BJ (cell line): ENCODE measurements around the gene FCMR. TPM values are rescaled to one million over a fixed set of nuclear protein-coding genes. Genes with fewer than 3 reads are reported as not detected.

Experiments used
- CTCF ChIA-PET: fragments of 350-600 bp; formaldehyde crosslinking; extraction: SDS; loops from one replicate; lab custom pipeline; 2021; ENCODE audit warnings: antibody characterized with exemption, inconsistent platforms; lab: Yijun Ruan, JAX
- POLR2A ChIA-PET: fragments of 300-600 bp; sonication (Branson Sonifier 250); formaldehyde crosslinking; extraction: SDS; loops from one replicate; lab custom pipeline; 2021; ENCODE audit warnings: antibody characterized with exemption; lab: Charles Lee
- DNase-seq: peaks from one replicate; pipeline ENCODE4 v3.0.0-alpha.2; 2011; ENCODE audit warnings: low read depth
- H3K27me3 ChIP-seq: 2 replicates; pipeline ENCODE4 v1.6.0; 2011; ENCODE audit warnings: low read length; ENCODE audit not compliant: control insufficient read depth, insufficient read depth
- H3K36me3 ChIP-seq: 2 replicates; pipeline ENCODE4 v1.5.1; 2011; ENCODE audit warnings: low read length; ENCODE audit not compliant: control insufficient read depth, insufficient read depth
- H3K4me3 ChIP-seq: 2 replicates; pipeline ENCODE4 v1.5.1; 2011; ENCODE audit warnings: low read depth, mild to moderate bottlenecking, control low read depth, low read length
- CTCF ChIP-seq: IDR thresholded peaks from 2 replicates; pipeline ENCODE4 v1.5.1; 2011; ENCODE audit warnings: low read depth, mild to moderate bottlenecking, control low read depth, inconsistent platforms, low read length, moderate library complexity; ENCODE audit not compliant: insufficient read depth
- polyA plus RNA-seq: library from polyadenylated mRNA; depleted of rRNA; stranded (reverse); fragments of >200 nt; gene quantifications from 2 replicates; pipeline ENCODE4 v1.2.3, GENCODE V29; 2011

Gene FCMR
- polyA plus RNA-seq, 1 experiment, result 1.4 TPM

DNA sequence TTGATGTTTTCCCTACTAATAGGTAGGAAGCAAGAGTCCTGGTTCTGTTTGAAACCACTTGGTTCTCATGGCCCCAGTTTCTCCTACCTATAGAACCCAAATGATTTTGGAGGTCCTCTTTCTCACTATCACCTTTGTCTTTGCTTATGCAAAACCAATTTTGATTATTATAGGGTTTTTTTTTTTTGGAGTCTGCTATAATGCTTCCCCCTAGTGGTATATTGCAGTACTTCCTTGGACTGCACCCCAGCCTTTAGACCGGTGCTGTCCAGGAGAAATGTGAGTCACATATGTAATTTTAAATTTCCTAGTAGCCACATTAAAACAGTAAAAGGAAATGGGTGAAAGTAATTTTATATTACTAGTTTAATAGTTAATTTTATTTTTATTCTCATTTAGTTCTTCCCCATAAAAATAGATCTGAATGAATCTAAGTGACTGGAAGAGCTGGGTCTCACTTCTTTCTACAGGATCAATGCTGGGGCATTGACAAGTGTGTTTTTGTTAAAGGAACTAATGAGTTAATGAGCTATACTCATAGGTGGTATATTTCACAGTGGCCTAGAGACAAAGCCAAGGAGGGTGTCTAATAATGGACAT, 10.6 kb downstream of the FCMR start:
- peak; percentile 75 for TF ChIP-seq CTCF
- peaks cover 4% of the 10 kb centered on the region for H3K27me3 ChIP-seq
- ChIA-PET CTCF (interaction anchor here (0.7 to 8.7 kb wide), 41 partner anchors 11 to 416 kb away, joined by 3 to 127 read pairs (median 7); partner anchors contain the start of genes DYRK3, FCMR, IL20 and IL24), POLR2A (no interaction called here)
- no peaks in the 10 kb centered on the region for H3K36me3 ChIP-seq
- no peak for DNase-seq
- H3K4me3 ChIP-seq, result no peak overlapping the region

- peak overlapping the region; percentile 56 for H3K4me3 ChIP-seq
- no peak for DNase-seq
- POLR2A ChIA-PET, result no interaction called here
- TF ChIP-seq CTCF, result no peak
- peaks cover 4% of the 10 kb centered on the region for H3K27me3 ChIP-seq
- CTCF ChIA-PET, result interaction anchor here (0.9 to 6.1 kb wide), 24 partner anchors 10 to 297 kb away, joined by 3 to 64 read pairs (median 4); partner anchors contain the start of genes EIF2D, IL20 and IL24
- no peaks in the 10 kb centered on the region for H3K36me3 ChIP-seq
Observed at GRCh38 chr1:206909883-206910318, 11.8 kb downstream of the FCMR start.

GRCh38 chr1:206909161-206909882, 12.4 kb downstream of the FCMR start:
- Histone ChIP-seq H3K4me3 (peak overlapping the region; percentile 56), H3K36me3 (no peaks in the 10 kb centered on the region), H3K27me3 (peaks cover 4% of the 10 kb centered on the region)
- CTCF ChIA-PET, result interaction anchor here (0.8 to 6.1 kb wide), 29 partner anchors 9 to 297 kb away, joined by 3 to 64 read pairs (median 4); partner anchors contain the start of genes EIF2D, IL20 and IL24
- POLR2A ChIA-PET, result no interaction called here
- TF ChIP-seq CTCF, result no peak
- no peak for DNase-seq

- no peak overlapping the region for H3K4me3 ChIP-seq
- no peaks in the 10 kb centered on the region for H3K27me3 ChIP-seq
- no peak for TF ChIP-seq CTCF
- H3K36me3 ChIP-seq, result no peaks in the 10 kb centered on the region
- DNase-seq, result no peak
- POLR2A ChIA-PET, result interaction anchor here (0.7 kb wide), 1 partner anchor 53 kb away, joined by 3 read pairs; no protein-coding TSS in a partner anchor
- CTCF ChIA-PET, result interaction anchor here (0.6 to 6.1 kb wide), 11 partner anchors 8 to 181 kb away, joined by 3 to 64 read pairs (median 7); partner anchors contain the start of genes IL20 and IL24
Observed at GRCh38 chr1:206908038-206908437, 13.7 kb downstream of the FCMR start.

GRCh38 chr1:206907304-206907991, 14.3 kb downstream of the FCMR start:
- H3K36me3 ChIP-seq, result no peaks in the 10 kb centered on the region
- no peaks in the 10 kb centered on the region for H3K27me3 ChIP-seq
- ChIA-PET CTCF (interaction anchor here (0.6 to 6.1 kb wide), 10 partner anchors 7 to 181 kb away, joined by 3 to 64 read pairs (median 12); partner anchors contain the start of gene IL20), POLR2A (interaction anchor here (0.7 kb wide), 2 partner anchors 52 to 114 kb away, joined by 3 read pairs; no protein-coding TSS in a partner anchor)
- TF ChIP-seq CTCF, result peak; percentile 27
- no peak for DNase-seq
- H3K4me3 ChIP-seq, result no peak overlapping the region
